Measurements from ENCODE around the gene TERB1. TPM values are rescaled to one million over a fixed set of nuclear protein-coding genes. Genes with fewer than 3 reads are reported as not detected.

Gene TERB1
- total and polyA plus RNA-seq, 2 of the 13 experiments (the other 11 are each of a cell fraction or from before 2014, with no cell fraction given), result not detected

GRCh38 chr16:66751053-66751302 is 50.4 kb downstream of the TERB1 start (continued):
- TF ChIP-seq TAF15 (IDR thresholded peaks at IDR 0.05; ENCODE audit: low read depth, low read length, poor library complexity, severe bottlenecking) (no peak), ZBTB40 (IDR thresholded peaks at IDR 0.05) (no peak), ZBTB40 (CRISPR knock-in tag; IDR thresholded peaks at IDR 0.05) (peak; percentile 18; the same call in 1 of the 2 replicates), MNT (IDR thresholded peaks at IDR 0.05) (no peak), NFIB (CRISPR knock-in tag; IDR thresholded peaks at IDR 0.05; ENCODE audit: borderline replicate concordance) (0 out of 2 replicates have a peak, but pooled peaks have one; percentile 57), SAP130 (CRISPR knock-in tag; IDR thresholded peaks at IDR 0.05; ENCODE audit: low read depth) (peak; percentile 56), ASH2L (IDR thresholded peaks at IDR 0.05; ENCODE audit: insufficient read length, low read depth, low read length) (no peak)
